DMS53 (cell line): Measurements from ENCODE around the gene ATP6V1C2.
"Not testable (repeated sequence)": the region's sequence is repeated elsewhere in the genome, so short reads cannot be mapped to it uniquely, and the experiment has no call there.

ENCODE experiments used
- DNase-seq: peaks from one replicate; lab custom pipeline; 2025; lab: John Stamatoyannopoulos, UW

The ATP6V1C2 gene

DNA sequence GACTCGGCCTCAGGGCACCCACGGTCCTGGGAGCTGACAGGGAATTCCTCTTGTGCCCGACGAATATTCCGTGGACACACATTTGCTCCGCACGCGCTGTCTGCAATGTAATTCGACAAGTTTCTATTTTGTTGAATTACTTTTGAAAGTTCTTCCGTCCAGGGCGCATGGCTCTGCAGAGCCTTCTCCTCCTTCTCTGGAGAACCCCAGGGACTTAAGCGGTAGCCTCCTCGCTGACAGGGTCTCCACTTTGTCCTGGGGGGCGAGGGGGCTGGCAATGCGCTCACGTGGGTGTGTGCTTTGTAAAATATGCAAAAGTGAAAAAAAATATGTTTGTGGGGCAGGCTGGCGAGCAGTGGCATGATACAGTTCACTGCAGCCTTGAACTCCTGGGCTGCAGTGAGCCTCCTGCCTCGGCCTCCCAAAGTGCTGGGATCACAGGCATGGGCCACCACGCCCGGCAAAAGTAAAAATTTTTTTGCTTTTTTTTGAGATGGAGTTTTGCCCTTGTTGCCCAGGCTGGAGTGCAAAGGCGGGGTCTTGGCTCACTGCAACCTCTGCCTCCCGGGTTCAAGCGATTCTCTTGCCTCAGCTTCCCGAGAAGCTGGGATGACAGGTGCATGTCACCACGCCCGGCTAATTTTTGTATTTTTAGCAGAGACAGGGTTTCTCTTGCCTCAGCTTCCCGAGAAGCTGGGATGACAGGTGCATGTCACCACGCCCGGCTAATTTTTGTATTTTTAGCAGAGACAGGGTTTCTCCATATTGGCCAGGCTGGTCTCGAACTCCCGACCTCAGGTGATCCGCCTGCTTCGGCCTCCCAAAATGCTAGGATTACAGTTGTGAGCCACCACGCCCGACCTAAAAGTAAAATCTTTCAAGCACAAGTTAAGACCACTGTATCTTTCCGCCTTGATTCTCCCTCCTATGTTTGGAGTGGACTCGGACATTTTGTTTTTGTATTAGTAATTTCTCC, 92.0 kb downstream of the ATP6V1C2 start:
- DNase-seq: peak; percentile 76

DNA sequence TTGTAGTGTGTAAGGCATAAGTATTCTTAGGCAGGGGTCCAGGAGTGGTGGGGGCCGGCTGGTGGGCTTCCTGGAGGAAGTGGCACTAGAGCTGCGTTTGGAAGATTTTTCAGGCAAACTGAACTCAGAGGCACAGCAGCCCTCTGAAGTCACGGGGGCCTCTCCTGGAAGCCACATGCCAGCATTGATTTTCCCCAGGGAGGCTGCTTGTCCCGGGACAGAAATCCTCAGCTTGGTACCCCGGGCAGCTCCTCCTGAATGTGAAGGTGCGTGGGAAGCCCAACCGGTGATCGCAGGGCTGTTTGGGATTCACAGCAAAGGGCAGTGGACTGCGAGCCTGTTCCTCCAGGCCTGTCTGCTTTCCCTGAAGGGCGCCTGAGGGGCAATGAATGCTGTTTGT, 92.7 kb downstream of the ATP6V1C2 start:
- DNase-seq: no peak

DNA sequence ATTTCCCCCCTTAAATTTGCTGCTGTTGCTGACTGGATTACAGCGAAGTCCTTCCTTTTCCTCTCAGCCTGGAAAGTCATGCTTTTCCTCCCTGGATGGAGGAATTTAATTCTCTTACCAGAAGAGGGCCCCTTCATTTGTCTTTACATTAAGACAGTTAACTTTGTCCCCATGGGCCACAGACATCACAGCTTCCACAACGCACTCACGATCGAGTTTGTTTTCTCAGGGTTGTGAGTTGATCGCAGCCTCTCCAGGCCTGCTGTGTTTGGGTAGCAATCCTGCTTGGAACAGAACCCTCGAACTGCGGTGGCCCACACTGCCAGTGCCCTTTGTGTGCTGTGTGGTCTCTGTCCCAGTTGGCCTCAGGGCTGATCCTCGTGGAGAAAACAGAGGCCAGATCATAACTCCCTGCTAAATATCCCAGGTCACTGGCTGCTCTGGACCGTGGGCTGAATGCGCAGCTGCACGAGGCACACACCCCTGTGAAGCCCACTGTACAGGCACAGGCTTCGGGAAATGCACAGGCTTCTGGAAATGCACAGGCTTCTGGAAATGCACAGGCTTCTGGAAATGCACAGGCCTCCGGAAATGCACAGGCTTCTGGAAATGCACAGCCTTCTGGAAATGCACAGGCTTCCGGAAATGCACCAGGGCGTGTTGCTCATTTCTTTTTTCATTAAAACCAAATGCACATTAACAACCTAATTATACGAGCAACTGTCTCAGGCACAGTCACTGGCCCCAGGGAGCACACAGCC, 93.3 kb downstream of the ATP6V1C2 start:
- DNase-seq: no peak

DNA sequence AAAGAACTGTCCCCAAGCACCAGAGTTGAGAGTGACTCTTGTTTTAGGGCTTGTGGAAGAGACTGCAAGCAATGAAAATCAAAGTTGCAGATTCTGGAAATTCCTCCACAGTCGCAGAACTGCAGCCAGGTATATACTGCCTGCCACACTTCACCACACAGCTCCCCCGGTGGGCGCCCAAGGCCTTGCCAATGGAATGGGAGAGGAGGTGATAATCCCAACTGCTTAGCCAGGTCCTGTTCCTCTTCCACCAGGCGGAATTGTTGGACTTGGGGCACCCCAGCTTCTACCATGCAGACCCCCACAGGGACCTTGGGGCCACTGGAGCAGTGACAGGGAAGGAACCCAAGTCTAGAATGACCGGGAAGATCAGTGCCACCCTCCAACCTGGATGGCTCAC, 96.0 kb downstream of the ATP6V1C2 start:
- peak; percentile 8 for DNase-seq

DNA sequence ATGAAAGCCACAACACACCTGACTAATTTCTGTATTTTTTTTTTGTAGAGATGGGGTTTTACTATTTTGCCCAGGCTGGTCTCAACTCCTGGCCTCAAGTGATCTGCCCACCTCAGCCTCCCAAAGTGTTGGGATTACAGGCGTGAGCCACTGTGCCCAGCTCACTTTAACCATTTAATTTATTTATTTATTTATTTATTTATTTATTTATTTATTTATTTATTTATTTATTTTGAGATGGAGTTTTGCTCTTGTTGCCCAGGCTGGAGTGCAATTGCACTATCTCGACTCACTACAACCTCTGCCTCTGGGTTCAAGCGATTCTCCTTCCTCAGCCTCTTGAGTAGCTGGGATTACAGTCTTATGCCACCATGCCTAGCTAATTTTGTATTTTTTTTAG, 96.9 kb downstream of the ATP6V1C2 start:
- DNase-seq: not testable (repeated sequence)

DNA sequence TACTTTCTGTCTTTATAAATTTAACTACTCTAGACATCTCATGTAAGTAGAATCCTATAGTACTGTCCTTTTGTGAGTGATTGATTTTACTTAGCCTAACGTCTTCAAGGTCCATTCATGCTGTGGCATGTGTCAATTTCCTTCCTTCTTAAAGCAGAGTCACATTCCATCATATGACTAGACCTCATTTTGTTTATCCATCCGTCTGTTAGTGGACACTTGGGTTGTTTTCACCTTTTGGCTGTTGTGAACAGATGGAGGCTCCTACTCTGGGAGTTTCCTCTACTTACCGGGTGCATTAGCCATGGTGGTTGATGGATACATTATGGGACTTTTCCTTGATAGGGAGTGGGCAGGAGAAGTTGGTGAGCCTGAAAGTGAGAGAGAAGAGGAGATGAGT, 97.6 kb downstream of the ATP6V1C2 start:
- DNase-seq: no peak

DNA sequence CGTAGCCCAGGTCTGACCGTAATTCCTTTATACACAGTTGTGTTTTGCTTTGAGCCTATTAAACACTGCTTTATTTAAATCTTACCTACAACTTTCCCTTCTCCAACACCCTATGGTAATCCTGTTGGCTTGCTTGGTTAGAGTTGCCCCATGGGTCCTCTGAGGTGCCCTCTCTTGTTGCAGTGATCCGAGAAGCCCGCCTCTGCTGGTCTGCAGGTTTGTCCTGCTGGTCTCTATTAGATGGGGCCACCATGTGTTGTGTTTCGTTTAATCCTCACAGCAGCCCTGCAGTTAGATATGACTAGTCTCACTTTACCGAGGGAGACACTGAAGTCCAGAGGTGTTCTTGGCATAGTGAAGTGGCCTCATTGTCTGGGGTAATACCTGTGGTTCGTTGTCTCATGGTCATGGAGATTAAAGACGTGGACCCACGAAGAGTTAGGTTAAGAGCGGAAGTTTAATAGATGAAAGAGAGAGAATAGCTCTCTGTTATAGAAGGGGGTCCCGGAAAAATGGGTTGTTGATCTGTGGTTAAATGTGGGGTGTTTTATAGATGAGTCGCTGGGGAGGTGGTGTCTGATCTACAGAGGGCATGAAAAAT, 98.4 kb downstream of the ATP6V1C2 start:
- DNase-seq: no peak

DNA sequence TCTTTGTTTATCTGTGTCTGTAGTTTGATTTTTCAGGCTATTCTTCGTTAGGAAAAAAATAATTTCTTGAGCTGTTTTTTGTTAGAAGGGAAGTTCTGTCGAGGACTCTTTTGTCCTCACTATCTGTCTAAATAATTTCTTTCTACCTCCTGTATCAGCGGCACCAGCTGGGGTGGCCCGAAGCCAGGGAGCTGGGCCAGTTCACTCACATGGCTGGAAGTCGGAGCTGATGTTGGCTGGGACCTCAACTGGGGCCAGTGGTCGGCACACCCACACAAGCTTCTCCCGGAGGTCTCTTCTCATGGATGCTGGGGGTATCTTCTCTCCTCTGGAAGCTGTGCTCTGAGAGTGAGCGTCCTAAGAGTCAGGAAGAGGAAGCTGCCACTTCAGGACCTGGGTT, 99.1 kb downstream of the ATP6V1C2 start:
- no peak for DNase-seq

DNA sequence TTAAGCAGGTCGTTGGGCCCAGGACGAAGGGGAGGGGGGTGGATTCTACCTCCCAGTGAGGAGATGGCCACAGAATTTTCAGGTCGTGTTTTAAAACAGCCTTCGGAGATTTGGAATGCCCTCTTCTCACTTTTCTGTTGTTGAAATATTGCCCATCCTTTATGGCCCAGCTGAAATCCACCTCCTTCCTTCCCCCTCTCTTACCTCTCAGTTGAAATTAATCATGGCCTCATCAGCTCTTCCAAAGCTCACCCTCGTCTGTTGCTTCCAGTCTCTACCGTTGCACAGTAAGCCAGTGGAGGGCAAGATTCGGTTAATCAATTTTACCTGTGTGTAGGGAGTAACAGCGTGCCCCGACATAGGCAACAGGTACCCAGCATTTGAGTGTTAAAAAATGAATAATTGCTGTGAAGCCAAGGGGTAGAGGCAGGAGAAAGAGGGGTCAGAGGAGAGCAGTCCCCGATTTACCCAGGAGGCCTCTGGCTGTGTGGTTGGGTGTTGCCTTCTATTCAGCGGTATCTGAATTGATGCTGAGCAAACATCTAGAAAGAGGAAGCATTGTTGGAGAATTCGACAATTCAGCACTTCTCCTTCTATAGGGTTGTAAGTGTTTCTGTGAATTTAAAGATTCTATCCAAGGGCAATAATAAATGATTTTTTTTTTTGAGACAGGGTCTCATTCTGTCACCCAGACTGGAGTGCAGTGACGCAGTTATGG, 99.7 kb downstream of the ATP6V1C2 start:
- DNase-seq: no peak

DNA sequence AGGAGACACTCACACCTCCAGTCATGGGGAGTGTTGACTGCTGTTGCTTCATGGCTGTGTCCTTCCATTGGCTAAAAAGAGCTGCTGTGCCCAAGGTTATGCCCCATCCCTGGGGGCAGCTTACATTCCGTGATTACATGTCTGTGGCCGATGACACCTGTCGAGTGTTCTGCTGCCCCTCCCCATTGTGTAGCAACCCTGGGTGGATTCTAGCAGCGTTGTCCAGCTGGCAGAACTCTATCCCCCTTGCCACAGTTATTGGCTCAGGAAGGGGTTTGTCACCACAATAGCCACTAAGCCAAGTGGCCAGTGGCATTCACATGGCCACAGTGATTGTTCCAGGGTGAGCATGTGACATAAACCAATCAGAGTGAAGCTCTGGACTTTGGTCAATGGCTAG, 102.8 kb downstream of the ATP6V1C2 start:
- DNase-seq: no peak

DNA sequence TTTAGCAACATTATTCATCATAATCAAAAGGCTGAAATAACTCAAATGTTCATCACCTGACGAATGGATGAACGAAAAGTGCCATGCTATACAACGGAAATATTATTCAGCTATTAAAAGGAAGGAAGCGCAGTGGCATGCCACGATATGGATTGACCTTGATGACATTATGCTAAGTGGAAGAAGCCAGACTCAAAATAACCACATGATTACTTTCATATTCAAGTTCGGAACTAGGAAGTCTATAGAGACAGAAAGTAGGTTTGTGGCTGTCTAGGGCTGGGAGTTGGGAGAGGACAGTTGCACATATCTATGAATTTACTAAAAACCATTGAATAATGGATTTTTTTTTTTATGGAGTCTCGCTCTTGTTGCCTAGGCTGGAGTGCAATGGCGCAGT, 104.6 kb downstream of the ATP6V1C2 start:
- no peak for DNase-seq

DNA sequence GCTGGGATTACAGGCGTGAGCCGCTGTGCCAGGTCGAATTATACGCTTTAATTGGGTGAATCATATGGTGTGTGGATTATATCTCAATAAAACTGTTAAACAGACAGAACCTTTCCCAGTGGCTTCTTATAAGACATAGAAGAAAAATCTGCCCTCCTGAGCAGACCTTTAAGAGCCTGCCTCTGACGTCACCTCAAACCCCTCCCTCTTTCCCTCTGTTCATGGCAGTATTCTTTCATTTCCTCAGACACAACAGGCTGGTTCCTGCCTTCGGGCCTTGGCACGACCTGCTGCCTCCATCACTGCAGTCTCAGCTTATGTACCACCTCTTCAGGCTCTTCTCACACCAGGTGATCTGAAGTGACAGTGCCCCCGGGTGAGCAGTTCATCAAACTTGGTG, 105.2 kb downstream of the ATP6V1C2 start:
- no peak for DNase-seq

DNA sequence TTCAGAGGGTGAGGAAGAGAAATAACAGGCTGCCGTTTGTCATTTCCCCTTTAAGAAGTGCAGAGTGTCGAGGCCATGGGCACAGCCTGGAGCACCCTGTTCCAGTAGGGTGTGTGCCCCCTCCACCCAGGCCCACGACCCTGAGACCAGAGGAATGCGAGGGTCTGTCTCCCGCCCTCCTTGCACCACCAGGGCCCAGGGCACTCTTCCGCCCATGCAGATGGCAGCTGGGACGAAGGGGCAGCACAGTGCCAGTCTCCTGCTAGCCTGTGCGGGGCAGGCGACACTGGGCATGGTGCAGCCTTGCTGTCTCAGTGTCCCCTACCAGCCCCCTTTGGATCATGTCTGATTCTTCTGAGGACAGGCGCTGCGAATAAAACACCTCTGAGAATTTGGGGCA, 106.9 kb downstream of the ATP6V1C2 start:
- DNase-seq: no peak

DNA sequence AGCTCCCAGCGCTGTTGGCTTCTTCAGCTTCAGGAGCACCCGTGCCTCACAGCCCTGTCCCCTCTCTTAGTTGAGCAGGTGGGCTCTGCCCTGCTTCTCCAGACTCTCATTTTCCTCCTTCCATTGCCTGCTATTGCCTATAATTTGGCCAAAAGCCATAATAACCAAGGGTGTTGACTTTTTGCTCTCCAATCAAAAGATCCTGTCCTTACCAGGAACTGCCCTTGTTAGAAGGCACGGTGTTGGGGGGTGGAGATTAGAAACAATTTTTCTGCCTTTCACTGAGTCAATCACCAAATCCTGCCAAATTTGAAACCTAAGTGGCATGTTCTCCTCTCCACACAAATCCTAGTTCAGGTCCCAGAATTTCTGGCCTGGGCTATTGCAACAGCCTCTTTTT, 107.9 kb downstream of the ATP6V1C2 start:
- DNase-seq: no peak

DNA sequence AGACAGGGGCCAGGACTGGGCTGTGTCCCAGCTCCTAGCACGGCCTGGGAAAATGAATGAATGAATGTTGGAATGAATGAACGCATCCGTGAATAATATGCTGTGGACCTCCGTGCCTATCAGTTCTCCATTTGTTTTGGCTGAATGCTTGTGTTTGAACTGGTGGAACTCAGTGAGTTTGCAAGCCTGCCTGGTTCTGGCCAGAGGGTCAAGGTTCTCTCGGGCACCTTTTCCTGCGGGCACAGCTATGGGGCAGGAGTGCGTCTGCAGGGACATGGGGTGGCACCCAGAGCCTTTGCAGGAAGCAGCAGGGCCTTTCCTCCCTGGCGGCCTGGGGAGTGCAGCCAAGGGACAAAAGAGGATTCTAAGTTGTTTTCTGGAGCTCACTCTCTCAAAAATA, 108.8 kb downstream of the ATP6V1C2 start:
- no peak for DNase-seq

DNA sequence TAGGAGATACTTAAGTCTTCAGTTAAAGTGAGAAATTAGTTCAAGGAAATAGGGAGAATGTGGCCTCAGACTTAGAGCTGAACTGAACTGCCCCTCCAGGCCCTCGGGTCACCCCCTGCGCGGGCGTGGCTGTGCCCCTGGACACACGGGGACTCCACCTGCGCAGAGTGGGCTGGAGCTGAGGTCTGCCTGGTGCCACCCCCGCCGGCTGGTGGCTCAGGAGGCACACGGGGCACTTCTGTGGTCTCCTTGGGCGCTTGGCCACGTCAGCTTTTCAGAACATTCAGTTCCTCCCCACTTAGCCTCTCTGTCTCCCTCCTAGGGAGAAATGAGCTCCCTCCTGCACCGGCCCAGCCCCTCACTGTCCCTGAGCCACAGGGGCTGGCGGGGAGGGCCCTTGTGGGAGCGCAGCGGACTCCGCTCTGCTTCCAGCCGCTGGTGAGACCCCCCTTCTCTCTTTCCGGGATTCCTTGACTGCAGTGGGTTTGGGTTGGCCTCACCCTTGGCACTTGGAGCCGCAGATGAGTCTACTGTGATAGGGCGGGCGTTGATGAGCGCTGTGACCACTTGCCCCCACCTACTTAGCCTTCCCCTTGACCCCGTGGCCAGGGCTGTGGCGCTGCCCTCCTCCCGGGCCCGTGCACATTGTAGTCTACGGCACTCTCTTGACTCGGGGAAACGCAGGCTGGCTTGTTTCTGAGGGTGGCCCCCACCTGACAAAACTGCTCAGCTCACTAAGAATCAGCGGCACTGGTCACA, 109.4 kb downstream of the ATP6V1C2 start:
- no peak for DNase-seq

DNA sequence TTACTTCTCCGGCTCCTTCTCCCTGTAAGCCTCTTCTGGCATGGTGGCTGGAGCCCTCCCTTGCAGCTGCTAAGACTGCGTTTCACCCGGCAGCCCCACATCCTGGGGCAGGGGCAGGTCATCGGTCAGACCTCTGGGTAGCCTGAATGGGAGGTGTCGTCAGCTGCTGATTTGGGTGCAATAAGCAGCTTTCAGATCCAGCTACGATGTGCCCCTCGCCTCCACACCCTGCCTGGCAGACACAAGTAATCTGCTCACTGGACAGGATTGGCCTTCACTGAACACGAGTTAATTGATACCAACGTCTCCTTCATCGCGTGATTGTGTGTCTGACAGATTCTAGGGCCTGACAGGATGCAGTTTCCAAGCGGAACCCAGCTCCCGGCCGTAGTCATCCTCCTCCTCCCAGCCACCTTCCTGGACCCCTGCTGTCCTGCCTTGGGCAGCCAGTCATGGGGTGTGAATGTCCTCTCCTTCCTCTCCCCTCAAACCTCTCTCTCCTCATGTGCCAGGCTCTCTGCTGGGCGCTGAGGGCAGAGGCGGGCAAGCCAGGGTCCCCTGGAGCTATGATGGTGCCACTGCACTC, 110.1 kb downstream of the ATP6V1C2 start:
- no peak for DNase-seq

DNA sequence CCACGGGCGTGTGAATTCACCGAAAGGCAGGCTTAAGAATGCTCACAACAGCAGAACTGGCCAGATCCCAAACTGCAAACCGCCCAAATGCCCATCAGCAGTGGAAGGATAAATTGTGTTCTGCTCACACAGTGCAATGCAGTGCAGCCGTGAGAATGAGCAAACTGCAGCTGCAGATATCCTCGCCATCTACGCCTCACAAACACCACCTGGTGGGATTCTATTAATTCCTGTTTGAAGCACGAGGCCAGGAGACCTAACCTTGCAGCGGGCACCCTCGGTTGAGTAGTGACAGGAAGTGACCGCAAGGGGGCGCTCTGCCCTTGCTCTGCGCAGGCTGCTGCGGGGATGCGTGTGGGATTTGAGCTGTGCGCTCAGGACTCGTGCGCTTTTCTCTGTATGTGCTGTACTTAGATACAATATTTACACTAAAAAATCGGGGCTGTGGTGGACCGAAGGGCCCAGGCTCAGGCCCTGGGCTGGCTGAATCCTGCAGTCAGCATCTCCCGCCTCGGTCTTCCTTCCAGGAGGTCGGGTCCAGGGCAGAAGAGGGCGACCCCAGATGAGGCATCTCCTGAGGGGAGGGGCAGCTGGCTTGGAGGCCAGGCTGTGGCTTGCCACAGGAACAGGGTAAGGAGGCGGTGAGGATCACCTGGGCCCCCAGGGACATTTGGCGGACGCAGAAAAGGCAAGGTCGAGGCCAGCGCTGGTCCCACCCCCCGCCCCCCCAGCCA, 110.9 kb downstream of the ATP6V1C2 start:
- peak; percentile 89 for DNase-seq

DNA sequence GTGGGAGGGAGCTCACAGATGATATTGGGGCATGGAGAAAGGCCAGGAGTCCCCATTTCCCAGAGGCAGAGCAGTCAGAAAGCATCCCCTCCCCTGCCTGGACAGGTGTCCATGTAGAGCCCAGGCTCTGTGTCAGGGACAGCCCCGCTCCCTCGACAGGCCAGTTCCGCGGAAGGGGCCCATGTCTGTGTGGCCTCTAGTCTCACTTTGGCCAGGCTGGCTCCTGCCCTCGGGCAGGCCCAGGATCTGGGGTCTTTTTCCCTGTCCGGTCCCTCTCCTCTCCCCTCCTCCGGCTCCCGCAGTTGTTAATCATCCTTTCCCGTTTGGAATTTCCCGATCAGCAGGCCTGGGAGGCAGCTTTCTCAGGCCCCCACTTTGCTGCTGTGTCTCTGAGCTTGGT, 111.6 kb downstream of the ATP6V1C2 start:
- DNase-seq: no peak

DNA sequence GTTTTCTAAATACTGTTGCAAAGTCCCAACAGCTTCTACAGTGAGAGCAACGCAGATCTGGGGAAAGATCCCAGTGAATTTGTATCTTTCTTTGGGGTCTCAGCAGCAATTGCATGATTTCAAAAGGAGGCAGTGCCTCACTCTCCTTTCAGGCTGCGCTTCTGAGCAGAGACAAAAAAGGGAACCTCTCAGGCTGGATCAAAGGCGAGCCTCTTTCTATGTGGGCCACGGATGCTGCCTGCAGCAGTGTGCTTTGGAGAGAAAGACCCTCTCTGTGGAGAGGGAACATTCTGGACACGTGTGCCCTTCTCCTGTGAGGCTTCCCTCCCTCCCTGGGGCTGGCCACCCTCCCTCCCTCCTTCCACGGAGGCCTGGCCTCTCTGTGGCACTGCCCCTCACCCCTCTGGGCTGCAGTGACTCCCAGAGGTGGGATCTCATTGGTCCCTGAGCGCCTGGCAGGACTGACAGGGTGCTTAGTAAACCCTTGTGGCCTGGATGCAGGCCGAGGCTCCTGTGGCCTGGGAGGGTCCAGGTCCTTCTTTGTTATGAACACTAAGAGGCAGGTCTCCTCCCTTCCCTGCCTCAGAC, 112.7 kb downstream of the ATP6V1C2 start:
- no peak for DNase-seq
